HEK293 (cell line): ENCODE measurements around the gene CHMP5.

Source experiments
- CTCF ChIA-PET: fragments of 350-600 bp; formaldehyde crosslinking; extraction: SDS; loops from one replicate; lab custom pipeline; 2021; ENCODE audit warnings: antibody characterized with exemption; lab: Yijun Ruan, JAX
- POLR2A ChIA-PET: fragments of 300-600 bp; formaldehyde crosslinking; extraction: SDS; loops from one replicate; lab custom pipeline; 2020; ENCODE audit warnings: antibody characterized with exemption, inconsistent platforms; lab: Yijun Ruan, JAX
- H3K27ac ChIP-seq: fragments of 200-500 bp; sonication (Bioruptor generic); 2 replicates; pipeline ENCODE4 v1.5.1; 2014; ENCODE audit warnings: low read depth, low read length, control low read depth, inconsistent platforms; ENCODE audit errors: extremely low read depth
- H3K36me3 ChIP-seq, 2 experiments: fragments of 200-500 bp in 1 of 2; sonication (Bioruptor generic) in 1 of 2; 1 replicate in 1 of 2; 2 replicates in 1 of 2; pipeline ENCODE4 v1.5.1; 2014 to 2017; ENCODE audit warnings: inconsistent platforms in 2 of 2, low read length in 2 of 2; ENCODE audit not compliant: control insufficient read depth in 2 of 2, insufficient read depth in 1 of 2
- H3K4me1 ChIP-seq: fragments of 200-500 bp; sonication (Bioruptor generic); 2 replicates; pipeline ENCODE4 v1.5.1; 2014; ENCODE audit warnings: mild to moderate bottlenecking, low read length, inconsistent platforms; ENCODE audit not compliant: control insufficient read depth, insufficient read depth
- H3K4me3 ChIP-seq: 2 replicates; pipeline ENCODE4 v1.5.1; 2011; ENCODE audit warnings: low read depth, mild to moderate bottlenecking, control low read depth, low read length, moderate library complexity
- H3K9me3 ChIP-seq: fragments of 200-500 bp; sonication (Bioruptor generic); 2 replicates; pipeline ENCODE4 v1.5.1; 2014; ENCODE audit warnings: low read depth, low read length, inconsistent platforms; ENCODE audit not compliant: control insufficient read depth, insufficient read depth
- CTCF ChIP-seq: fragments of 450-650 bp; formaldehyde crosslinking; IDR thresholded peaks from 2 replicates; pipeline ENCODE4 v1.5.1; 2016; ENCODE audit warnings: missing biosample characterization, missing genetic modification characterization
- KLF10 ChIP-seq: fragments of 450-650 bp; IDR thresholded peaks from 2 replicates; pipeline ENCODE4 v1.5.1; 2018; ENCODE audit warnings: missing biosample characterization, mild to moderate bottlenecking, missing genetic modification characterization
- KLF17 ChIP-seq: fragments of 450-650 bp; formaldehyde crosslinking; IDR thresholded peaks from 2 replicates; pipeline ENCODE4 v1.5.1; 2016; ENCODE audit warnings: missing biosample characterization, missing genetic modification characterization
- REST ChIP-seq: fragments of 450-650 bp; formaldehyde crosslinking; IDR thresholded peaks from 2 replicates; pipeline ENCODE4 v1.5.1; 2016; ENCODE audit warnings: missing biosample characterization, missing genetic modification characterization
- SETDB1 ChIP-seq: IDR thresholded peaks from one replicate; pipeline ENCODE4 v1.6.1; 2017; ENCODE audit warnings: mild to moderate bottlenecking, low read length, moderate library complexity, mixed read lengths; ENCODE audit not compliant: insufficient read length
- ZNF518A ChIP-seq: fragments of 450-650 bp; formaldehyde crosslinking; conservative IDR thresholded peaks from 2 replicates; pipeline ENCODE4 v1.5.1; 2016; ENCODE audit warnings: low read depth, missing biosample characterization, missing genetic modification characterization
- ZNF621 ChIP-seq: fragments of 450-650 bp; formaldehyde crosslinking; IDR thresholded peaks from 2 replicates; pipeline ENCODE4 v1.5.1; 2017; ENCODE audit warnings: missing biosample characterization, missing genetic modification characterization
- ZNF704 ChIP-seq: fragments of 450-650 bp; formaldehyde crosslinking; IDR thresholded peaks from 2 replicates; pipeline ENCODE4 v1.5.1; 2016; ENCODE audit warnings: missing biosample characterization, missing genetic modification characterization
- ZNF76 ChIP-seq: fragments of 450-650 bp; formaldehyde crosslinking; IDR thresholded peaks from 2 replicates; pipeline ENCODE4; 2016; ENCODE audit warnings: low read depth, missing biosample characterization, missing genetic modification characterization, borderline replicate concordance
- ZNF777 ChIP-seq: fragments of 450-650 bp; formaldehyde crosslinking; IDR thresholded peaks from 2 replicates; pipeline ENCODE4 v1.5.1; 2017; ENCODE audit warnings: missing biosample characterization, missing genetic modification characterization, borderline replicate concordance
- ZSCAN30 ChIP-seq: fragments of 450-650 bp; IDR thresholded peaks from 2 replicates; pipeline ENCODE4 v1.5.1; 2018; ENCODE audit warnings: missing biosample characterization, mild to moderate bottlenecking, missing genetic modification characterization, moderate library complexity

CHMP5 gene

GRCh38 chr9:33290247-33291030 lies 25.6 kb downstream of the CHMP5 start, which contains the start of gene NFX1 (continued):
- TF ChIP-seq ZNF76 (peak; percentile 55; the same call in 1 of the 2 replicates), SETDB1 (peak; percentile 18), ZNF518A (tag by site-specific recombination) (peak; percentile 60), ZNF621 (no peak), KLF10 (tag by site-specific recombination) (no peak)

GRCh38 chr9:33291031-33291397 lies 26.2 kb downstream of the CHMP5 start:
- POLR2A ChIA-PET = interaction anchor here (1.2 to 2.1 kb wide), 7 partner anchors 17 to 274 kb away, joined by 3 to 15 read pairs (median 7); partner anchors contain the start of genes ANKRD18B, BAG1, CHMP5 and DNAJA1
- CTCF ChIA-PET = interaction anchor here (1.3 to 1.4 kb wide), 4 partner anchors 19 to 175 kb away, joined by 3 to 6 read pairs (median 4); no protein-coding TSS in a partner anchor
- no peaks in the 10 kb centered on the region for H3K4me1 ChIP-seq

More at GRCh38 chr9:33291031-33291397, 26.2 kb downstream of the CHMP5 start:
- Histone ChIP-seq H3K27ac (peak overlapping the region; percentile 87), H3K36me3 (peaks cover 0 to 44% of the 10 kb centered on the region in 2 experiments; a peak in 2 of 3 replicates), H3K4me3 (peak overlapping the region; percentile 84), H3K9me3 (no peaks in the 10 kb centered on the region)
- no peak for TF ChIP-seq ZNF518A (tag by site-specific recombination)
- 0 out of 2 replicates have a peak, but pooled peaks have one; percentile 8 for TF ChIP-seq CTCF (tag by site-specific recombination)
- peak; percentile 63 for TF ChIP-seq REST (tag by site-specific recombination)
- TF ChIP-seq ZNF704 (tag by site-specific recombination) = no peak
- TF ChIP-seq KLF17 (tag by site-specific recombination) = peak; percentile 8; the same call in 1 of the 2 replicates
- no peak for TF ChIP-seq ZNF777 (tag by site-specific recombination)
- TF ChIP-seq ZSCAN30 (tag by site-specific recombination) = peak; percentile 60; the same call in 1 of the 2 replicates
